Dedifferentiated amniotic fluid mesenchymal stem cell (primary cell): ENCODE results near the gene CPB1.

Source experiments
- DNase-seq: peaks from one replicate; pipeline ENCODE4 v3.0.0-alpha.2; 2016; ENCODE audit errors: extremely low spot score

Gene CPB1

GRCh38 chr3:148829926-148830325 lies 2.3 kb downstream of the CPB1 start:
- no peak for DNase-seq

GRCh38 chr3:148833223-148833622 lies 5.6 kb downstream of the CPB1 start:
- no peak for DNase-seq

DNA sequence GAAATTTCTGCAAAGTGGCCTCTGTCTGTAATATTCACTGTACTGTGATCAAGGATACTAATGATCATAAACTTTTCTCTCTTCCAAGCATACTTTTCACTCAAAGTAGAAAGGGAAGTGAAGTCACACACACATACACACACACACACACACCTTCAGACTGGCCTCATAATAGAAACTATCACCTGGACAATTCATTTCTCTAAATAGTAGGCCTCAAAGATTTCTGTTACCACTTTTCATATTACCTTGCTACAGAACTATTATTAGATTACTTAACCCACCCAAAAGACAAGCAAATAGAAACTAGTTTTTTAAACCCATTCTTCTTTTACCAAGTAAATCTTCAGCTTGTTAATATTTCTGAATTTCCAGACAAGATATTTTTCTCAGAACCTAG lies 12.2 kb downstream of the CPB1 start:
- DNase-seq: no peak

GRCh38 chr3:148840451-148840850 lies 12.8 kb downstream of the CPB1 start:
- DNase-seq: no peak

DNA sequence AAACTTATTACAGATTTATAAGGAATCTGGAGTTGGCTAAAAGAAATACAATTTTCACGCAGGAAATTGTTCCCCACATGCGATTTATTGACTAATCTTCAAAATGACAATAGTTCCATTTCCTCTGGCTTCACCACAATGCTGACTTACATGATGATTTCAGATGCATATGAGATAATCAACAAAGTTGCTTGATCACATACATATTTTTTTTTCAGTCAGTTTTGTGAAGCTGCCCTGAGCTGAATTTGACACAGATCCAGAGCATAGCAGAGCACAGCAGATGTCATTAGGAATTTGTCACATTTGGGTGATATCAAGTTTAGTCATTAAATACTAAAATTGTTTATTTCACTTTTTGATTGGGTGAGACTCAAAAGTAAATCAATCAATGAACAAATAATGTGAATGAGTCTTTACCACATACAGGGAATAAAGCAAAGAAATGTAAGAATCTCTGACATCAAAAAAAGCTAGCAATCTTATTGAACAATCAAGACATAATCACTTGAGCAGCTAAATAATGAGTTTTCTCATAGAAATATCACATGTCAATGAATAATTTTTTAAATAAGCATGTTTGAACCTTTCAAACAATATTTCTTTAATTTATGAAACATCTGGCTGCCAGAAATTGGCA lies 18.3 kb downstream of the CPB1 start:
- DNase-seq: no peak

DNA sequence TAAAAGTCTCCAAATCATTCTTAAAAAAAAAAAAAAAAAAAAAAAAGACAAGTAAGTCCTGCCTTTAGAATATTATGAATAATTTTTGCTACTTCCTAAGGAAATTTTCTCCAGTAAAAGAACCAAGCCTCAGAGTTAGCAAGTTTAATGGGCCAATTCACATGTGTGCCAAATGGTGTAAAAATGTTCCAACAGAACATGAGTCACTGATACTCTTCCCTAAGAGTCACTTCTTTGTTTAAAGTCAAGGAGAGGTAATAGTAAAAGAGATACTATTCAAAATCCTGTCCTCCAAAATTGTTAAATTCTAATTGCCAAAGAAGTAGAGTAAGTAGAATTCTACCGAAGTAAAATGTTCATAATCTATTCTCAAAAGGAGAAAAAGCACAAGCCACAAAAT lies 19.7 kb downstream of the CPB1 start:
- DNase-seq: no peak

DNA sequence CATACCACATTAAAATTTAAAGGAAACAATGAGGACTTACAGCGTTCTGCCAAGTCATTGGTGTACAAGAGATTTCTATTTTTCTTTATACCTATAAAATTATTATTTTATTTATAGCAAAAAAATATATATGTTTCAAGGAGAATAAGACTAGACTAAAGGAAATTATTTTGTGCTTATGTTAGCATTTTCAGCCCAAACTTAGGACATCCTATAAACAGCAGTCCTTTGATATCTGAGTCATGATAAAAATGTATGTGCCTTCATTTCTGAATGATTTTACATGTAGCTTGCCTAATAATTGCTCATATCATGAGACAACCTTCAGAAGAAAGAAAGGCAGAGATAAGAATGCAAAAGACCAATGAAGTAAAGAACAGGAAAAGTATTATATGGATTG lies 20.8 kb downstream of the CPB1 start:
- no peak for DNase-seq

GRCh38 chr3:148852271-148852992 lies 24.8 kb downstream of the CPB1 start:
- no peak for DNase-seq

GRCh38 chr3:148853076-148853475 lies 25.5 kb downstream of the CPB1 start:
- no peak for DNase-seq

DNA sequence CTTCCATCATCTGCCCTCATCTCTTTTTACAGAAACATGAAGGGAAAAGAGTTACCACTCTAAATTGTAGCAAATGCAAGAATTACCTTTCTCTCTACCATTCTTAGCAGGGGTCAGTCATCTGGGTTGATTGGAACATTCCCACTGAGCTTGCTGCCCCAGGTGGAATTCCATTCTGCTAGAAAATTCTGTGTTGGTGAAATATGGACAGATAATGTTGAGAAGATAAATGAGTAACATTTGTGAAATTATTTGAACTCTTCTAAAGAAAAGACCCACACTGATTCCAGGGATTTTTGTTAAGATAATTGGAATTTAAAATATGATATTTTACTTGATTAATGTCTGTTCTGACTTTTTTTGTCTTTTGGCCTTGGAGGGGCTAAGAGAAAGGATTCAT lies 26.4 kb downstream of the CPB1 start:
- no peak for DNase-seq

DNA sequence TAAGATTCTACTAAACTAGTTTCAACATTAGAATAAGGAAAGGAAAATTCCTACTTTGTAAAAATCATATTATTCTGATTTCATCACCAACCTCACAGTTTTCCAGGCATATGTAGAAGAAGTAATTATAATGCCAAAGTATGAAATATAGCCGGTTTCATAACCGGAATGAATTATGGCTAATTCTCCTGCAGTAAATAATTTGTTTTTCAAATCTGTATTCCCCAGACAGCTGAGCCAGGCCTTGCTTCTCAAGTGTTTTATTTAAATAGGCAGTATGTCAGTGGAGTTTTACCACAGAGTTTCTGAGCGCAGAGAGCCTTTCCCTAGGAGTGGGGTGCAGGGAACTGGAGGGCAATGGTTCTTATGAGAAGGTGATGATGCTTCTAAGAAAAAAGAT lies 28.8 kb downstream of the CPB1 start:
- DNase-seq: no peak

- no peak for DNase-seq
Measured at GRCh38 chr3:148857316-148857715, 29.7 kb downstream of the CPB1 start.

- DNase-seq: peak; percentile 51
Measured at GRCh38 chr3:148861277-148861869, 33.8 kb downstream of the CPB1 start.

DNA sequence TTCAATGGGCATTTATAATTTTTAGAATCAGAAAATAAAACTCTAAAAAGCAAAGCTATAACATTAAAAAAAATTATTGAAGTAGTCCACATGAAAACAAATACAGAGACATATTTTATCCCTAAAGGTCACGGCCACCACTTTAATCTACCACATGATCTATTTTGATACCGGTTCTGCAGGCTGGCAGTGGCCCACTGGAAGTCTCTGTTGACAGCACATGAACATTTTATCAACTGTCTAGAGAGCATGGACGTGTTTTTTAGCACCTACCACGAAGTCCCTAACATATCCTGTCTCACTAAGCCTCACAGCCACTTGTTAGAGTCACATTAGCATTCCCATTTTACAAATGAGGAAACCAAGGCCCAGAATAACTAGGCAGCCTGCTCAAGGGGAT lies 35.7 kb downstream of the CPB1 start:
- DNase-seq: no peak

GRCh38 chr3:148863814-148864213 lies 36.2 kb downstream of the CPB1 start:
- no peak for DNase-seq

DNA sequence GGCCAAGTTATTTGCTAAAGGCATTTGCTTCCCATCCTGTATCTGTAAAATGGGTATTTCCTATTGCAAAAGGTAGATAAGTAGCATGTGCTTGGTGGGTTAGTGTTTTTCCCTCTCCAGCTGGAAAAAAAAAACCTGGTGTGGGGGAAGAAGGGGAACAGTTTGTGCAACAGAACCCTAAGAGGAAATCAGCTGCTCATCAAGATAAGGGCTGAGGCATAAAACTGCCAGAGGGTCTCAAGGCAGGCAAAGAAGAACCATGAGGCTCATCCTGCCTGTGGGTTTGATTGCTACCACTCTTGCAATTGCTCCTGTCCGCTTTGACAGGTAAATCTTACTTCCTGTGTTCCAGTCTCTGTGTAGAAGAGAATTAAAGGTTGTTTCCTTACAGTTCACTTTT lies 37.4 kb downstream of the CPB1 start, which contains the start of gene CPA3:
CPA3 (plus strand) TSS at position 248 of the 400 bp plus-strand sequence; CDS start at position 260, 12 bp downstream.
- no peak for DNase-seq

DNA sequence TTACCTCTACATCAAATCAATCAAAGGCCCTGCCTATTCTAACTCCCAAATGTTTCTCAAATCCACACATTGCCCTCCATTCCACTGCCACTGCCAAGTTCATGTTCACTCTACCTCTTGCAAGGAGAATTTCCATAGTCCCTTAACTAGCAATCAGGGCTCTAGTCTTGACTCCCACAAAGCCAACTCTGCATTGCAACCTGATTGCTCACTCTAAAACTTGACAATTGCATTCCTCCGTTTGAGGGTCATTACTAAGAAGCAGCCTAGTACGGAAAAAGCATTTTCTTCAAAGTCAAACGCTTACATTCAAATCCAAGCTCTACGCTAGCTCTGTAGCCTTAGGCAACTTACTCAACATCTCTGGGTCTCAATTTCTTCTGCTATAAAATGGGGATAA lies 38.6 kb downstream of the CPB1 start:
- DNase-seq: peak; percentile 73

GRCh38 chr3:148873270-148873927 lies 45.8 kb downstream of the CPB1 start:
- DNase-seq: no peak

- DNase-seq: no peak
Measured at GRCh38 chr3:148873977-148874376, 46.4 kb downstream of the CPB1 start.

GRCh38 chr3:148878095-148878494 lies 50.5 kb downstream of the CPB1 start:
- DNase-seq: no peak

DNA sequence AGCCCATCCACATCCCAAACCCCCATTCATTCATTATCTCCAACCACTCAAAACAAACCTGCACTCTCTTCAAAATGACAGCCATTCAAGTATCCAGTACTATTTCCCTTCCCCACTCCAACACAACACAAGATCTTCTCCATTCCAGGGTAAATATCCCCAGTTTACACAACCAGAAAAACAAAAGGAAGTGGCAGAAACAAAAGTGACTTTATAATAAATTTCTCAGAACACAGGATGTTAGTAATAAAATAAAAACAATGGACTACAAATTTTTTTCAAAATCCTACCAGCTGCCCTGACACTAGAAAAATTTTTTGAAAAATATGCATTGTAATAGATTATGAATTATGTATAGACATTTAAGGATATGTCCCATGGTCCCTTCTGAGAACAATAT lies 51.6 kb downstream of the CPB1 start:
- no peak for DNase-seq

GRCh38 chr3:148880681-148881080 lies 53.1 kb downstream of the CPB1 start:
- DNase-seq: no peak

DNA sequence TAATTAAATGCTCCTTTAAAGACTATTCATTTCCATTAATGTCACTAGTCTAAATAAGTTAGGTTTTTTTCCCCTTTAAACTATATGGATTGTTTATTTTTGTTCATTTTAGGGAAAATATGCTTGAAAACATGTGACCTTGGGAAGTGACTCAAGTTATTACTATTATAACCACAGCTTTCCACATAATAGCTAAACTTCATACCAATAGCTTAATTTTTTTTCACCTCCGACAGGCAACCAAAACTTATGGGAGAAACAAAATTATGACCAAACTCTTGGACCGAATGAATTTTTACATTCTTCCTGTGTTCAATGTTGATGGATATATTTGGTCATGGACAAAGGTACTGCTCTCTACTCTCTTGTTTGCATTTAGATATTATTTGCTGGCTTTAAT lies 53.7 kb downstream of the CPB1 start:
- no peak for DNase-seq
